PC-3 (cell line): ENCODE measurements around the gene PCP4. TPM values are rescaled to one million over a fixed set of nuclear protein-coding genes. Genes with fewer than 3 reads are reported as not detected.

Experiments used
- ATAC-seq: fragments of 200-7000 bp; cut with Tn5 transposase; 2 replicates; pipeline ENCODE4 v1.9.1; 2020; ENCODE audit warnings: mild to moderate bottlenecking, moderate library complexity
- BruUV-seq: library from RNA; stranded (reverse); fragments of 400-500 nt; replicated peaks from 2 replicates; lab custom pipeline; 2021; lab: Mats Ljungman, UMichigan
- CTCF ChIA-PET: fragments of 300-600 bp; sonication (Branson Sonifier 250); formaldehyde crosslinking; loops from one replicate; lab custom pipeline; 2022; ENCODE audit warnings: antibody characterized with exemption; lab: Charles Lee
- POLR2A ChIA-PET: fragments of 300-600 bp; sonication (Branson Sonifier 250); formaldehyde crosslinking; loops from one replicate; lab custom pipeline; 2022; ENCODE audit warnings: antibody characterized with exemption; ENCODE audit not compliant: unreplicated experiment; lab: Charles Lee
- DNase-seq: peaks from one replicate; pipeline ENCODE4 v3.0.0-alpha.2; 2015
- H2AFZ ChIP-seq: fragments of 300-600 bp; sonication (generic); 2 replicates; pipeline ENCODE4 v1.6.0; 2016; ENCODE audit warnings: antibody characterized with exemption, low read length
- H3F3A ChIP-seq: fragments of 300-600 bp; sonication (generic); one replicate; pipeline ENCODE4 v1.6.0; 2017; ENCODE audit warnings: antibody characterized with exemption, low read length, control low read depth, mild to moderate bottlenecking; ENCODE audit not compliant: unreplicated experiment
- H3K27ac ChIP-seq: fragments of 300-600 bp; sonication (generic); 2 replicates; pipeline ENCODE4 v1.5.1; 2016; ENCODE audit warnings: mild to moderate bottlenecking, low read length
- H3K27me3 ChIP-seq: fragments of 300-600 bp; sonication (generic); 2 replicates; pipeline ENCODE4 v1.6.1; 2016; ENCODE audit warnings: low read length, mixed read lengths
- H3K36me3 ChIP-seq: fragments of 300-600 bp; sonication (generic); 2 replicates; pipeline ENCODE4 v1.6.1; 2016; ENCODE audit warnings: low read depth, mixed run types, low read length, mixed read lengths
- H3K4me1 ChIP-seq: fragments of 300-600 bp; sonication (generic); 2 replicates; pipeline ENCODE4 v1.5.1; 2016; ENCODE audit warnings: low read length; ENCODE audit not compliant: insufficient read depth
- H3K4me2 ChIP-seq: fragments of 300-600 bp; sonication (generic); 2 replicates; pipeline ENCODE4 v1.6.0; 2016; ENCODE audit warnings: low read length
- H3K4me3 ChIP-seq: fragments of 300-600 bp; sonication (generic); 2 replicates; pipeline ENCODE4 v1.5.1; 2016; ENCODE audit warnings: mild to moderate bottlenecking, low read length, mixed read lengths
- H3K79me2 ChIP-seq: fragments of 300-600 bp; sonication (generic); 2 replicates; pipeline ENCODE4 v1.6.1; 2017; ENCODE audit warnings: low read length, mixed read lengths
- H3K9ac ChIP-seq: fragments of 300-600 bp; sonication (generic); 2 replicates; pipeline ENCODE4 v1.6.0; 2016; ENCODE audit warnings: mild to moderate bottlenecking, low read length
- H3K9me2 ChIP-seq: fragments of 300-600 bp; sonication (generic); replicated peaks from 2 replicates; pipeline ENCODE4 v1.6.1; 2016; ENCODE audit warnings: mixed run types, low read length, mixed read lengths
- H3K9me3 ChIP-seq: fragments of 300-600 bp; sonication (generic); 2 replicates; pipeline ENCODE4 v1.6.1; 2016; ENCODE audit warnings: low read length, mixed read lengths
- H4K20me1 ChIP-seq: fragments of 300-600 bp; sonication (generic); 2 replicates; pipeline ENCODE4 v1.6.1; 2016; ENCODE audit warnings: low read length, mixed read lengths
- EZH2 ChIP-seq: fragments of 300-600 bp; sonication (generic); IDR thresholded peaks from one replicate; pipeline ENCODE4 v1.6.1; 2017; ENCODE audit warnings: antibody characterized with exemption, mild to moderate bottlenecking, low read length; ENCODE audit not compliant: unreplicated experiment
- EZH2phosphoT487 ChIP-seq: fragments of 300-600 bp; sonication (generic); IDR thresholded peaks from 2 replicates; pipeline ENCODE4 v1.6.1; 2018; ENCODE audit warnings: mild to moderate bottlenecking, antibody characterized with exemption, low read length, borderline replicate concordance
- intact Hi-C: fragments of 100-400 bp; cut with micrococcal nuclease; formaldehyde crosslinking; loops from 2 replicates; pipeline ENCODE4 v1.9.0; 2023
- total RNA-seq: library from RNA; depleted of rRNA; stranded (reverse); fragments of >200 nt; gene quantifications from 2 replicates; pipeline ENCODE4 v1.2.3, GENCODE V29; 2014
- TF ChIP-seq, protein P1 (sequence below): fragments of 300-600 bp; sonication (generic); conservative IDR thresholded peaks from 2 replicates; pipeline ENCODE4 v1.5.1; 2017; ENCODE audit warnings: antibody characterized with exemption, low read depth, mild to moderate bottlenecking, low read length

PCP4 gene
- total RNA-seq, 1 experiment from 2014 or later = not detected

GRCh38 chr21:39934895-39935294 lies 67.7 kb downstream of the PCP4 start:
- H3K9ac ChIP-seq = no peak overlapping the region
- H3K27ac ChIP-seq = no peak overlapping the region
- ATAC-seq = no peak
- TF ChIP-seq, protein P1, sequence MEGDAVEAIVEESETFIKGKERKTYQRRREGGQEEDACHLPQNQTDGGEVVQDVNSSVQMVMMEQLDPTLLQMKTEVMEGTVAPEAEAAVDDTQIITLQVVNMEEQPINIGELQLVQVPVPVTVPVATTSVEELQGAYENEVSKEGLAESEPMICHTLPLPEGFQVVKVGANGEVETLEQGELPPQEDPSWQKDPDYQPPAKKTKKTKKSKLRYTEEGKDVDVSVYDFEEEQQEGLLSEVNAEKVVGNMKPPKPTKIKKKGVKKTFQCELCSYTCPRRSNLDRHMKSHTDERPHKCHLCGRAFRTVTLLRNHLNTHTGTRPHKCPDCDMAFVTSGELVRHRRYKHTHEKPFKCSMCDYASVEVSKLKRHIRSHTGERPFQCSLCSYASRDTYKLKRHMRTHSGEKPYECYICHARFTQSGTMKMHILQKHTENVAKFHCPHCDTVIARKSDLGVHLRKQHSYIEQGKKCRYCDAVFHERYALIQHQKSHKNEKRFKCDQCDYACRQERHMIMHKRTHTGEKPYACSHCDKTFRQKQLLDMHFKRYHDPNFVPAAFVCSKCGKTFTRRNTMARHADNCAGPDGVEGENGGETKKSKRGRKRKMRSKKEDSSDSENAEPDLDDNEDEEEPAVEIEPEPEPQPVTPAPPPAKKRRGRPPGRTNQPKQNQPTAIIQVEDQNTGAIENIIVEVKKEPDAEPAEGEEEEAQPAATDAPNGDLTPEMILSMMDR = no peak
- TF ChIP-seq EZH2 = no peak
- TF ChIP-seq EZH2phosphoT487 = no peak
- no peaks in the 10 kb centered on the region for H3K27me3 ChIP-seq
- H3K4me2 ChIP-seq = no peak overlapping the region
- peaks cover 19% of the 10 kb centered on the region; the same call in 1 of the 2 replicates for H3K9me3 ChIP-seq
- ChIA-PET POLR2A (no interaction called here), CTCF (no interaction called here)
- H3K4me3 ChIP-seq = no peak overlapping the region
- H3K4me1 ChIP-seq = no peaks in the 10 kb centered on the region
- H2AFZ ChIP-seq = no peak overlapping the region
- no peak for DNase-seq
- no peaks in the 10 kb centered on the region for H3F3A ChIP-seq
- H4K20me1 ChIP-seq = no peaks in the 10 kb centered on the region
- intact Hi-C loops = no loop called here
- no peaks in the 10 kb centered on the region for H3K79me2 ChIP-seq
- H3K9me2 ChIP-seq = no peaks in the 10 kb centered on the region
- no TSS peak for BruUV-seq
- H3K36me3 ChIP-seq = no peaks in the 10 kb centered on the region

GRCh38 chr21:39935716-39936115 lies 68.5 kb downstream of the PCP4 start:
- Histone ChIP-seq H4K20me1 (no peaks in the 10 kb centered on the region), H3K9me2 (no peaks in the 10 kb centered on the region), H3F3A (no peaks in the 10 kb centered on the region), H3K36me3 (no peaks in the 10 kb centered on the region), H3K79me2 (no peaks in the 10 kb centered on the region), H3K9me3 (peaks cover 22% of the 10 kb centered on the region; the same call in 1 of the 2 replicates), H3K4me1 (no peaks in the 10 kb centered on the region), H3K4me3 (no peak overlapping the region), H2AFZ (no peak overlapping the region), H3K27ac (no peak overlapping the region), H3K4me2 (no peak overlapping the region), H3K27me3 (no peaks in the 10 kb centered on the region), H3K9ac (no peak overlapping the region)
- no peak for TF ChIP-seq EZH2phosphoT487
- TF ChIP-seq EZH2 = no peak
- TF ChIP-seq, protein P1 = no peak
- ATAC-seq = no peak
- intact Hi-C loops = no loop called here
- POLR2A ChIA-PET = no interaction called here
- DNase-seq = no peak
- CTCF ChIA-PET = no interaction called here
- no TSS peak for BruUV-seq

GRCh38 chr21:39938086-39938625 lies 70.9 kb downstream of the PCP4 start:
- H3K4me3 ChIP-seq = no peak overlapping the region
- no TSS peak for BruUV-seq
- peaks cover 25% of the 10 kb centered on the region; the same call in 1 of the 2 replicates for H3K9me3 ChIP-seq
- no peak overlapping the region for H3K9ac ChIP-seq
- H3K4me2 ChIP-seq = no peak overlapping the region
- H3K27ac ChIP-seq = no peak overlapping the region
- CTCF ChIA-PET = no interaction called here
- H3K9me2 ChIP-seq = no peaks in the 10 kb centered on the region
- no peaks in the 10 kb centered on the region for H4K20me1 ChIP-seq
- no peak for ATAC-seq
- no peaks in the 10 kb centered on the region for H3F3A ChIP-seq
- no peaks in the 10 kb centered on the region for H3K4me1 ChIP-seq
- POLR2A ChIA-PET = no interaction called here
- intact Hi-C loops = no loop called here
- H3K27me3 ChIP-seq = no peaks in the 10 kb centered on the region
- H2AFZ ChIP-seq = no peak overlapping the region
- H3K79me2 ChIP-seq = no peaks in the 10 kb centered on the region
- no peak for TF ChIP-seq EZH2
- TF ChIP-seq, protein P1 = no peak
- TF ChIP-seq EZH2phosphoT487 = no peak
- no peaks in the 10 kb centered on the region for H3K36me3 ChIP-seq
- DNase-seq = no peak
